HG03066 (cell line): Measurements from ENCODE around the gene CDK11B.
"Not testable (repeated sequence)": the region's sequence is repeated elsewhere in the genome, so short reads cannot be mapped to it uniquely, and the experiment has no call there.

Source experiments
- ATAC-seq: cut with Tn5 transposase; IDR thresholded peaks from one replicate; pipeline ENCODE4 v1.9.1; 2021; ENCODE audit warnings: low read depth; ENCODE audit not compliant: unreplicated experiment

CDK11B gene

DNA sequence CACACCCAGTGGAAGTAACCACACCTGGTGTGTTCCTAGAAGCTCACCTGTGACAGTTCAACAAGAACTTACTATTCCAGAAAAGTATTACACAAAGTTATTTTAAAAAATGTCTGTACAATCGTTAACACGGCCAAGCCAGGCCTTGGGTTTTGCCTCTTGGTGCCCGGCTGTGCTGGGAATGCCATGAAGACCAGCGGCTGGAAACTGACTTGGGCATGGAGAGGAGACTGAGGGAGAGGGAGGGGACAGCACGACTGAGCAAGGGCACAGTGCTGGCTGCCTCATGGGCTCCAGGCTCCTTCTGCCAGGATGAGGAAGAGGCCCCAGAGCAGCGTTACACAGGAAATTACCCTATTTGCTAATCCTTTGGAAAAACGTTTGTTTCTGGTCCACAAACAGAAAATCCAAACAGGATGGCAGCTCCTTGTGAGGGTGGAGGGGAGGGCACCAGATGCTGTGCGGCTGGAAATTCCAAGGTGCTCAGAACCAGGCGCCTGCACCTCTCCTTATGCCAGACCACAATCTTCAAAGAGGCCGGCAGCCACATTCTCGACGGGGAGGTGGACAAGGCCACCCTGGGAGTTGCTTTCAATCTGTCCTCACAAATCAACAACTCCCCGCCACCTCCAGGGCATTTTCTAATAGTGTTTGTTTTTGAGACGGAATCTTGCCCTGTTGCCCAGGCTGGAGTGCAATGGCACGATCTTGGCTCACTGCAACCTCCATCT, 4.2 kb upstream of the CDK11B start:
- ATAC-seq: not testable (repeated sequence)

DNA sequence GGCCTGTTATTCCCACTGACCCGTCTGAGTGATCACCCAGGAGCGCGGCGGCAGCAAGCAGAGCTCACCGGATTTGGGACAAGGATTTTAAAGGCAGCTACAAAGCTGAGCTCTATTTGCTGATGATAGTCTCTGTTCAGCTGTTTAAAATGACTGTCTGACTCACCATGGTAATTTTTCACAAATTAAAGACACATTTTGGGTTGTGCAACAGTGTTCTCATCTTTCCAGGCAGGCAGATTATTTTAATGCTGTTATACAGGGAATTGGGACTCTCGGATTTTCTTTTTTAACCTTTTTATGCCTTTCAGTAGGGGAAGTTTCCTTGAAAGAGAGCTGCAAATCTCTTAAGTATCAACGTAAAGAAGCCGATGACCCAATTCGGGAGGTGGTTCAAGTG, 3.6 kb upstream of the CDK11B start:
- ATAC-seq: not testable (repeated sequence)

DNA sequence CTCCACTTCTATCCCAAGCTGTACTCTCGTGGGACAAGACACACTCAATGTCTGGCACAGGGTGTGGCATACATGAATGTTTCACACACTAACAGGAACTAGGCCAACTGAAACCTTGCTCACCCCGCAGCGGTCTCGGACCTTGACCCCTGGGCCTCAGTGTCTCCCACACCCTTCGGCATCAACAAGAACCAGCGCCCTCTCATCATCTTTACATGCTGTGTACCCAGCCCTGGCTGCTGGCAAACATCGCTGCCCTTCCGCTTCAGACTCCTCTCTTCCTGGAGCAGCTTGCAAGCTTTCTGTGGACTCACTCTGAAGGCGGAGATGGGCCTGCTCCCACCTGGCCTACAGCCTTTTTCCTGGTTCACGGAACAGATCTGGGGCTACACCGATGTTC, 10.5 kb downstream of the CDK11B start:
- ATAC-seq: not testable (repeated sequence)

DNA sequence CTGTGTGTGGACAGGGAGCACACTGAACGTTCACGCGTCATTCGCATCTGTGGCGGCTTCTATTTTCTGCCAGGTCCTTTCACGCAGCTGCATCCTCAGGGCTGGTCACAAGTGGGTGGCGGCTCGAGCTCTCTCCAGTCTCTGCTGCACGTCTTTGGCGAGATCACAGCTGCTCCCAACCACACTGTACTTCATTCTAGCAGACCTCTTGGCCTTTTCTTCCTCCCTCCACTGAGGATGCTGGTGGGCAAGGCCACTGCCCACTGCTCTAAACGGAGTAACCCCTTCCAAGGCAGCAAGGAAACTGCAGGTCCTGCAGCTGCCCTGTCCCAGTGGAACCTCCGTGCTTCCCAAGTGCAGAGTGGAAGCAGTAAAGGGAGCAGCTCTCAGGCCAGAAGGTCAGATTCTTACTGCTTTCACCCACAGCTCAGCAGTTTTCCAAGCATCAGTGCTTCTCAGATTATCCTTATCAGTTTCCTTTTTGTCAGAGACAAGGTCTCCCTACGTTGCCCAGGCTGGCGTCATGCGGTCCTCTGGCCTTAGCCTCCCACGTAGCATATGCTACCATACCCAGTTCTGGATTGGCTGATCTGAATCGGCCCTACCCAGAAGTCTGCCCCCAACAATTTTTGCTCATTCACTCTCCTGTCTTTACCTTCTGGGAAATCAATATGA, 11.1 kb downstream of the CDK11B start:
- ATAC-seq: not testable (repeated sequence)

DNA sequence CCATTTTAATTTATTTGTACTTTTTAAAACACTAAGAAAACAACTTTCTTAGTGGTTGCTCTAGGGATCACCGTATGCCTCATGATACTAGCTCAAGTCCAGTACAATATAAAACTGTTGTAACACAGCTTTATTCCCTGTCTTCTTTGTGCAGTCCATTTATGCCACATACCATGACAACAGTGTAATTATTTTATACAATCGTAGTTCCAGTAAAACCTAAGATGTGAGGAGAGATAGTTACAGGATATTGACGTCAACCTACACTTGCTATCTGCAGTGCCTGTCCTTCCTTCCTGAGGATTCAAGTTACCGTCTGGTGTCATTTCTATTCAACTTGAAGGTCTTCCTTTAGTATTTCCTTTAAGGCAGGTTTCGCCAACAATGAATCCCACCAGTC, 12.5 kb downstream of the CDK11B start:
- not testable (repeated sequence) for ATAC-seq

- not testable (repeated sequence) for ATAC-seq
These were observed 17.9 kb downstream of the CDK11B start for GRCh38 chr1:1640711-1641461.

DNA sequence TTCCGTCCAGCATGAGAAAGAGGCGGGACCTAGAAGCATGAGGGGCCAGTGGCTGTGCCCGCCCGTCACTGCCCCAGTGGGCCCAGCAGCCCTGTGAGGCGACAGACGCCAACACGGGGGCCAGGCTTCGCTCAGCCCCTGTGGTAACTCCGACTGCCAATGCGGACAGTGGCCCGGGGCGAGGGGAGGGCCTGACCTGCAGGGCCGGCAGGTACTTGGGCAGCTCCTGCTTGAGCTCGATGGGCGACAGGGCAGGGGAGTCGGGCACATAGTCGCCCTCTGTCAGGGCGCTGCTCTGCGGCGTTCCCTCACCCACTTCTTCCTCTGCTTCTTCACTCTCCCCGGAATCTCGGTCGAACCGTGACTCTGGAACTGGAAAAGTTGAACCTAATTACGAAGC, 18.7 kb downstream of the CDK11B start:
- ATAC-seq: not testable (repeated sequence)

DNA sequence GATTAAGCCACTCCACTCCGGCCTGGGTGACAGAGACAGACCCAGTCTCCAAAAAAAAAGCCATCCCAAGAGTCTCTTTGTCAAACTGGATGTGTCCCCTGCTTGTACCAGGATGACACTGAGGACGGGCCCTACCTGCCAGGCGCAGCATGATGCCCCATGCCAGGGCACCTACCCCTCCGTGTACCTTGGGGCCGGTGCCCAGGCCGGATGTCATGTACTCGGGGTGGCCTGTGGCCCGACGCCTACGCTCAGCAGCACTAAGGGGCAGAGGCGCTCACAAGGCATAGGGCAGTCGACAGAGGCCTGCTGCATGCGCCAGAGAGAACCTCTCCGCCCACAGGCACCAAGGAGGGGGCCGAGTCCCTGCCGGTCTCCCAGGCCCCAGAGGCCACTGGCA, 19.4 kb downstream of the CDK11B start:
- ATAC-seq: not testable (repeated sequence)

GRCh38 chr1:1638528-1638927, 20.3 kb downstream of the CDK11B start:
- not testable (repeated sequence) for ATAC-seq

- not testable (repeated sequence) for ATAC-seq
These were observed 21.3 kb downstream of the CDK11B start for GRCh38 chr1:1637479-1637875.

DNA sequence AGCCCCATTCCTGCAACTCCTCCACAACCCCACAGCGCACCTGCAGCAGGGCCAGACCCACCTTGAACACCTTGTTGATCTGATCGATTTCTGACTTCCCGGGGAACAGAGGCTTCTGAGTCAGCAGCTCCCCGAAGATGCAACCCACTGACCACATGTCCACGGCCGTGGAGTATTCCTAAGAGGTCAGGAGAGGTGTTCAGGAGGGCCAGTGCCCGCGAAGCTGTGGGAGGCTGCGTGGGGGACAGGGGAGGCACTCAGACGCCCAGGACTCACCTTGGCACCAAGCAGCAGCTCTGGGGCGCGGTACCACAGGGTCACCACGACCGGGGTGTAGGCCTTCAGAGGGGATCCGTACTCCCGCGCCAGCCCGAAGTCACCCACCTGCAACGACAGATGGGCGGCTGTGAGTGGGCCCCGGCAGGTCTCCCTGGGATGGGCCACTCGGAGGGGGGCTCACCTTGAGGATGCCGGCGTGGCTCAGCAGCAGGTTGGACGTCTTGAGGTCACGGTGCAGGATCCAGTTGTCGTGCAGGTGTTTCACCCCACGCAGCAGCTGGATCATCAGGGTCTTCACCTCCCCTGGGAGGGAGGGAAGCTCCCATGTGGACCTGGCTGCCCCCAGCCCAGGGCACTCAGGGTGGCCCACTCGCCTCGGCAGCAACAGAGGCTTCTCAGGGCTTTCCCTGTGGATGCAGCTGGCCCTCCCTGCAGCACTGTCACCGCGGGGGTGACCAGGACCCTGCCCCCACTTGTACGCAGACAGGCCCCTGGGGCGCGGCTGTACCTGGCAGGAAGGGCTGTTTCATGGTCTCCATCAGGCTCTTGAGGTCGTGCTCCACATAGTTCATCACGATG, 22.0 kb downstream of the CDK11B start:
- not testable (repeated sequence) for ATAC-seq

- ATAC-seq: not testable (repeated sequence)
These were observed 24.2 kb downstream of the CDK11B start for GRCh38 chr1:1634613-1635012.

- not testable (repeated sequence) for ATAC-seq
These were observed 25.4 kb downstream of the CDK11B start for GRCh38 chr1:1633409-1633808.

DNA sequence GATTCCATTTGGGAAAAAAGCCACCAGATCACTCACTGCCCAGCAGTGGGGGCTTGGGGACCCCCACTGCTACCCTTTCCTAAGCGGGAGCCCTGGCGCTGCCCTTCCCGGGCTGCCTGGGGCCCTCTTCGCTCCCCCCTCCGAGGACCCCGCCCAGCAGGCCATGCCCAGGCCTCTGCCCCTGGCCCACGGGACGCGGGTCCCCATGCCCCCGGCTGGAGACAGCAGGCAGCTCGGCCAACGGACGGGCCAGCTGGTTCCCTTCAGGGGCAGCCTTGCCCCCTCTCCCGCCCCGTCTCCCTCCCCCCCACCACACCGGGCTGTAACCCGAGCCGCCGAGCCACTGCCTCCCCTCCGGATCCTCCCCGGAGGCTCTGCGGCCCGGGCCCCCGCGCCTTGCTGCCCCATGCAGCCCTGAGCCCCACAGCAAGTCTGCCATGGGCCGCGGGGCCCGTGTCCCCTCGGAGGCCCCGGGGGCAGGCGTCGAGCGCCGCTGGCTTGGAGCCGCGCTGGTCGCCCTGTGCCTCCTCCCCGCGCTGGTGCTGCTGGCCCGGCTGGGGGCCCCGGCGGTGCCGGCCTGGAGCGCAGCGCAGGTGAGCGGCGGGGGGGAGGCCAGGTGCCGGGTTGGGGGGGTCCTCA, 26.9 kb downstream of the CDK11B start, which contains the start of gene MMP23B:
TSS of gene MMP23B (plus strand) at position 392 of the 639 bp plus-strand sequence. CDS start at position 438, 46 bp downstream.
- ATAC-seq: no peak

DNA sequence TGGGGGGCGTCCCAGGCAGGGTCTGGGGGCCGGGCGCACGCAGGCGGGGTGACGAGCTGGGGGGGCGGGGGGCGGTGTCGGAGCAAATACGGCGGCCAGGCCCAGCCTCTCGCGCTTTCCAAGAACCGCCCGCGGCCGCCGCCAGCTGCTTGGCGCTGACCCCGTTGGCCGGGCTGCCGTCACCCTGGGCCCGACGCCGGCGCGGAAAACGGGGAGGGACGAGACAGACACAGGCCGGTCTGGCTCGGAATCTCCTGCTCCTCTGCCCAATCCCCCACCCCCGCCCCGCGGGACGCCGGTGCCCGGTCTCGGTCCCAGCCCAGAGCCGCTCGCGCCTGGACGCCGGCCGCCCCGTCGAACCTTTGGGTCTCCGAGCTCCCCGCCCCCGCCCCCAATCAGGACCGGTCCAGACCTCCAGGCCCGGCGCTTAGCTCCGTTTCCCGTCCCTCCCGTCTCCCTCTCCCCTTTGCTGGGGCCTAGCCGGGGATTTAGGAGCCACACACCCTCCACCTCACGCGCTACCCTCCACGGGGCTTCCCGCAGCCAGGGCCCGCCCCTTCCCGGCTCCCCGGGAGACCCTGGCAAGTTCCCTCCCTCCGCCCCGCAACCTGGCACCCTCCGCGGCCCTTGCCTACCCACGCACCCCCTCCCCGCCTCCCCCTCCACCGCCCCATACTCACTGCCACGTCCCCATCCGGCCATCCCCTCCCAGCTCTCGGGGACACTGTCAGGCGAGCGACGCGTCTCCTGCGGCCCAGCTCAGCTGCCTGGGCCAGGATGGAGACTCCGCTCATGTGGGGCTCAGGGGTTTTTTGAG, 27.6 kb downstream of the CDK11B start:
- no peak for ATAC-seq

GRCh38 chr1:1630191-1630964, 28.4 kb downstream of the CDK11B start:
- peak; percentile 54 for ATAC-seq

GRCh38 chr1:1629430-1630190, 29.2 kb downstream of the CDK11B start:
- no peak for ATAC-seq
